ENCODE data around the gene ABCA12. TPM values are rescaled to one million over a fixed set of nuclear protein-coding genes. Genes with fewer than 3 reads are reported as not detected.

ABCA12 gene
- total and polyA plus RNA-seq, 2 of the 13 experiments (the other 11 are each of a cell fraction or from before 2014, with no cell fraction given), result 0.02 to 0.07 TPM

GRCh38 chr2:214985619-214986018 is 152.8 kb downstream of the ABCA12 start:
- ATAC-seq (no peak), FAIRE-seq (no peak), DNase-seq (ENCODE audit: low spot score) (no peak)
- no peak overlapping the region for H3K4me2 ChIP-seq (ENCODE audit: low read depth, low read length)
- H3K4me3 ChIP-seq (replicated peaks in 1 of 3; ENCODE audit: insufficient read depth in 1 of 3, low read depth in 2 of 3, low read length in 3 of 3), result no peak overlapping the region
- ChIA-PET CTCF (ENCODE audit: low intra/inter-chr PET ratio, low total read pairs) (no interaction called here), POLR2A (no interaction called here)
- H3K9ac ChIP-seq (ENCODE audit: insufficient read depth, low read depth, low read length), result no peak overlapping the region
- no peaks in the 10 kb centered on the region for H3K79me2 ChIP-seq (ENCODE audit: insufficient read depth, low read length)
- H3K27ac ChIP-seq (ENCODE audit: extremely low read length, insufficient read depth, low read length), result no peak overlapping the region
- 3% methylated on average over 3 of the region's 3 CpGs for WGBS (ENCODE audit: low lambda C conversion rate)
- TF ChIP-seq MAFF (IDR thresholded peaks at IDR 0.05; ENCODE audit: low read depth, low read length), result peak; percentile 96
- no peak for TF ChIP-seq SRY (CRISPR knock-in tag; IDR thresholded peaks at IDR 0.05)
- no peak for TF ChIP-seq FOXK1 (CRISPR knock-in tag; IDR thresholded peaks at IDR 0.05; ENCODE audit: borderline replicate concordance, low read depth)
- no peak for TF ChIP-seq SETDB1 (CRISPR knock-in tag; IDR thresholded peaks at IDR 0.05; ENCODE audit: borderline replicate concordance)
- TF ChIP-seq KDM5A (IDR thresholded peaks at IDR 0.05; ENCODE audit: borderline replicate concordance, low read length), result no peak
- TF ChIP-seq REL (CRISPR knock-in tag; conservative IDR thresholded peaks at IDR 0.05), result no peak
- TF ChIP-seq ZFP91 (CRISPR knock-in tag; IDR thresholded peaks at IDR 0.05; ENCODE audit: borderline replicate concordance), result no peak
- no peak for TF ChIP-seq HMG20A (CRISPR knock-in tag; IDR thresholded peaks at IDR 0.05; ENCODE audit: borderline replicate concordance)
- TF ChIP-seq ZFP36L2 (CRISPR knock-in tag; IDR thresholded peaks at IDR 0.05), result no peak
- peak; percentile 96 to 97 for TF ChIP-seq MAFK (conservative IDR thresholded peaks at IDR 0.05 in 1 of 2, IDR thresholded peaks at IDR 0.05 in 1 of 2; ENCODE audit: low read length in 2 of 2)
- no peak for TF ChIP-seq TARDBP (CRISPR knock-in tag; IDR thresholded peaks at IDR 0.05)
- H2AFZ ChIP-seq (ENCODE audit: low read length), result no peak overlapping the region
- no peaks in the 10 kb centered on the region for H3K27me3 ChIP-seq (ENCODE audit: control insufficient read depth in 1 of 2, insufficient read depth in 2 of 2, low read length in 2 of 2)
- no peaks in the 10 kb centered on the region for H3K4me1 ChIP-seq (ENCODE audit: insufficient read depth, low read length)
- H3K36me3 ChIP-seq (replicated peaks in 1 of 2; ENCODE audit: control insufficient read depth in 1 of 2, insufficient read depth in 2 of 2, low read length in 2 of 2), result no peaks in the 10 kb centered on the region
- no peaks in the 10 kb centered on the region for H3K9me3 ChIP-seq (ENCODE audit: low read length)
- intact Hi-C loops (cut with micrococcal nuclease; ENCODE audit: unreplicated experiment), result no loop called here
- in situ Hi-C loops (cut with HindIII; ENCODE audit: extremely low pct_ligation_motif_present, low pct_unique_long_range_greater_than_20kb), result no loop called here
- BruUV-seq (replicated peaks), result no TSS peak
- H4K20me1 ChIP-seq (ENCODE audit: insufficient read depth, low read length), result no peaks in the 10 kb centered on the region

Measured in HepG2 (cell line).